ENCODE results near the gene BRIP1.

Gene BRIP1

GRCh38 chr17:61843435-61843834 lies 19.9 kb downstream of the BRIP1 start:
- no peak for ATAC-seq
- TF ChIP-seq, protein P1, sequence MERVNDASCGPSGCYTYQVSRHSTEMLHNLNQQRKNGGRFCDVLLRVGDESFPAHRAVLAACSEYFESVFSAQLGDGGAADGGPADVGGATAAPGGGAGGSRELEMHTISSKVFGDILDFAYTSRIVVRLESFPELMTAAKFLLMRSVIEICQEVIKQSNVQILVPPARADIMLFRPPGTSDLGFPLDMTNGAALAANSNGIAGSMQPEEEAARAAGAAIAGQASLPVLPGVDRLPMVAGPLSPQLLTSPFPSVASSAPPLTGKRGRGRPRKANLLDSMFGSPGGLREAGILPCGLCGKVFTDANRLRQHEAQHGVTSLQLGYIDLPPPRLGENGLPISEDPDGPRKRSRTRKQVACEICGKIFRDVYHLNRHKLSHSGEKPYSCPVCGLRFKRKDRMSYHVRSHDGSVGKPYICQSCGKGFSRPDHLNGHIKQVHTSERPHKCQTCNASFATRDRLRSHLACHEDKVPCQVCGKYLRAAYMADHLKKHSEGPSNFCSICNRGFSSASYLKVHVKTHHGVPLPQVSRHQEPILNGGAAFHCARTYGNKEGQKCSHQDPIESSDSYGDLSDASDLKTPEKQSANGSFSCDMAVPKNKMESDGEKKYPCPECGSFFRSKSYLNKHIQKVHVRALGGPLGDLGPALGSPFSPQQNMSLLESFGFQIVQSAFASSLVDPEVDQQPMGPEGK (CRISPR knock-in tag; IDR thresholded peaks at IDR 0.05; ENCODE audit: borderline replicate concordance) = no peak
- TF ChIP-seq CSDC2 (CRISPR knock-in tag; IDR thresholded peaks at IDR 0.05) = no peak
- TF ChIP-seq RARB (CRISPR knock-in tag; IDR thresholded peaks at IDR 0.05) = no peak
- no peak for TF ChIP-seq TOX (CRISPR knock-in tag; IDR thresholded peaks at IDR 0.05; ENCODE audit: borderline replicate concordance)
- no peak for TF ChIP-seq ZFP30 (CRISPR knock-in tag; IDR thresholded peaks at IDR 0.05)
- TF ChIP-seq SNAI2 (CRISPR knock-in tag; IDR thresholded peaks at IDR 0.05) = no peak
- no peak for TF ChIP-seq ZNF70 (CRISPR knock-in tag; IDR thresholded peaks at IDR 0.05)
- no peak for TF ChIP-seq OSR1 (CRISPR knock-in tag; IDR thresholded peaks at IDR 0.05)
- no peak for TF ChIP-seq ARNTL (CRISPR knock-in tag; IDR thresholded peaks at IDR 0.05; ENCODE audit: borderline replicate concordance, low read depth)
- no peak for TF ChIP-seq ESRRG (CRISPR knock-in tag; IDR thresholded peaks at IDR 0.05)
- TF ChIP-seq ZNF8 (CRISPR knock-in tag; IDR thresholded peaks at IDR 0.05) = no peak
- TF ChIP-seq CREB5 (CRISPR knock-in tag; IDR thresholded peaks at IDR 0.05; ENCODE audit: low read depth) = no peak
- no peak for TF ChIP-seq ZC3H10 (CRISPR knock-in tag; IDR thresholded peaks at IDR 0.05)
- no peak for TF ChIP-seq ISL1 (CRISPR knock-in tag; IDR thresholded peaks at IDR 0.05)
- TF ChIP-seq GLIS3 (CRISPR knock-in tag; IDR thresholded peaks at IDR 0.05) = no peak
- no peak for TF ChIP-seq TCF4 (CRISPR knock-in tag; IDR thresholded peaks at IDR 0.05; ENCODE audit: borderline replicate concordance)
- TF ChIP-seq ZFP3 (CRISPR knock-in tag; IDR thresholded peaks at IDR 0.05) = no peak

DNA sequence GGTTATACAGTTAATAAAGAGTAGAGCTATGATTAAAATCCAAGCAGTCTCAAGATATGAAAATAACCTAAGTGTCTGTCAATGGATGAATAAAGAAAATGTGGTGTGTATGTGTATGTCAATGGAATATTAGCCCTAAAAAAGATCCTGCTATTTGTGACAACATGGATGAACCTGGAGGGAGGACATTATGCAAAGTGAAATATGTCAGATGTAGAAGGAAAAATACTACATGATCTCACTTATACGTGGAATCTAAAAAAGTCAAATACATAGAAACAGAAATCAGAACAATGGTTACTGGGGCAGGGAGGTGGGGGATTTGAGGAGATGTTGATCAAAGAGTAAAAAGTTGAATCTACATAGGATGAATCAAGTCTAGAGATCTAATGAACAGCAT lies 20.4 kb downstream of the BRIP1 start:
- no peak for TF ChIP-seq TOX (CRISPR knock-in tag; IDR thresholded peaks at IDR 0.05; ENCODE audit: borderline replicate concordance)
- TF ChIP-seq ISL1 (CRISPR knock-in tag; IDR thresholded peaks at IDR 0.05) = no peak
- TF ChIP-seq, protein P1 (CRISPR knock-in tag; IDR thresholded peaks at IDR 0.05; ENCODE audit: borderline replicate concordance) = no peak
- no peak for TF ChIP-seq ESRRG (CRISPR knock-in tag; IDR thresholded peaks at IDR 0.05)
- TF ChIP-seq, protein P2, sequence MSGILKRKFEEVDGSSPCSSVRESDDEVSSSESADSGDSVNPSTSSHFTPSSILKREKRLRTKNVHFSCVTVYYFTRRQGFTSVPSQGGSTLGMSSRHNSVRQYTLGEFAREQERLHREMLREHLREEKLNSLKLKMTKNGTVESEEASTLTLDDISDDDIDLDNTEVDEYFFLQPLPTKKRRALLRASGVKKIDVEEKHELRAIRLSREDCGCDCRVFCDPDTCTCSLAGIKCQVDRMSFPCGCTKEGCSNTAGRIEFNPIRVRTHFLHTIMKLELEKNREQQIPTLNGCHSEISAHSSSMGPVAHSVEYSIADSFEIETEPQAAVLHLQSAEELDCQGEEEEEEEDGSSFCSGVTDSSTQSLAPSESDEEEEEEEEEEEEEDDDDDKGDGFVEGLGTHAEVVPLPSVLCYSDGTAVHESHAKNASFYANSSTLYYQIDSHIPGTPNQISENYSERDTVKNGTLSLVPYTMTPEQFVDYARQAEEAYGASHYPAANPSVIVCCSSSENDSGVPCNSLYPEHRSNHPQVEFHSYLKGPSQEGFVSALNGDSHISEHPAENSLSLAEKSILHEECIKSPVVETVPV (CRISPR knock-in tag; IDR thresholded peaks at IDR 0.05) = no peak
- no peak for TF ChIP-seq ZNF70 (CRISPR knock-in tag; IDR thresholded peaks at IDR 0.05)
- no peak for TF ChIP-seq OSR1 (CRISPR knock-in tag; IDR thresholded peaks at IDR 0.05)
- TF ChIP-seq ARNTL (CRISPR knock-in tag; IDR thresholded peaks at IDR 0.05; ENCODE audit: borderline replicate concordance, low read depth) = no peak
- no peak for ATAC-seq

DNA sequence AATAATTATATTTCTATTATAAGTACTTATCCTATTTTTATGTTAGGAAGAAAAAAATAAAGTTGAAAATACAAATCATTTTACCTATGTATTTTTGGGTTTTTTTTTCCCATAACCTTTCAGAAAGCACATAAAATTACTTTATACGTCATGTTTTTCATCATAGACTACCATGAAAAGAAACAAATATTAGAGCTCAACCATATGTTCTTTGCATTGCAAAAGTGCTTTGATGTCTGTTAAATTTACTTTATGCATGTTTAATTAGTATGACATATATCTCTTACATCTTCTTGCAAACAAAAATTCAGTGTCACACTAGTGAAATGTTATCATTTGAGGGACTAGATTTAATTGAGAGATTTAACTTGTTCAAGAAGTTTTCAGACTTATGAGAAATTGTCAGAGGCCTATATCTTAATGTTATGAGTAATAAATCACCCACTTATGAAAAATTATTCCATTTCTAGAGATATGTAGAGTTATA lies 24.0 kb downstream of the BRIP1 start:
- ATAC-seq = no peak

More for the DNA sequence above, 24.0 kb downstream of the BRIP1 start:
- no peak for TF ChIP-seq ESRRG (CRISPR knock-in tag; IDR thresholded peaks at IDR 0.05)
- TF ChIP-seq, protein P1 (CRISPR knock-in tag; IDR thresholded peaks at IDR 0.05; ENCODE audit: borderline replicate concordance) = no peak
- TF ChIP-seq ZFP3 (CRISPR knock-in tag; IDR thresholded peaks at IDR 0.05) = no peak

Data from SK-N-SH treated with all-trans-retinoic acid at 6 μM for 48 hours (cell line).